Pulmonary artery endothelial cell (primary cell): ENCODE results near the gene LRRC30. TPM values are rescaled to one million over a fixed set of nuclear protein-coding genes. Genes with fewer than 3 reads are reported as not detected.

Experiments
- DNase-seq: peaks from one replicate; pipeline ENCODE4 v3.0.0-alpha.2; 2011; ENCODE audit warnings: low read depth, low spot score
- total RNA-seq: library from RNA; depleted of rRNA; stranded (reverse); fragments of >200 nt; gene quantifications from 2 replicates; pipeline ENCODE4 v1.2.3, GENCODE V29; 2014

The LRRC30 gene
- total RNA-seq, 1 donor from 2014 or later: not detected

DNA sequence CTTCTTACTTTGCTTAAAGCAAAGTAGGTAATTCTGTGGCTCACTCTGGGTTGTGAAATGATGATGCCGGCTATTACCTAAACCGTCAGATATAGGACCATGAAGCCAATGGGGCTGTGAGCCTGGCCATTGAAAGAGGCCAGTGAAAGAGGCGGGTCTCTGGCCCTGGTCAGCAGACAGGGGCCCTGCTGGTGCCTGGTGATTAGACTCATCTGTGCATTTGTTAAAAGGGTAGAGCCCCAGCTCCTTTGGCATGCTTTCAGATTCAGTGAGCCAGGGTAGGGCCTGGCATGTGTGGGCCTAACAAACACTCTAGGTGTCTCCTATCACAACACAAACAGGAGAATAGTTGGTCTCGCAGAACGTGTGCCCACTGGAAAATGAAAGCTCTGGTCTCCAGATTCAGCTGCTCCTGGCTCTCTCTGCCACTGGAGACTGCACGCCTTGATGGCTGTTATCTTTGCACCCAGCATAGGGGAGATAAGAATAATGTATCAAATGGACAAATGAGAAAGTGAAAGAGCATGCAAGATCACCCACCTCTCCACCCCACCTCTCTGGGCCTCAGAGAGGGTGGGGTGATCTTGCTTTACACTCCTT is 6.9 kb downstream of the LRRC30 start:
- DNase-seq: no peak

DNA sequence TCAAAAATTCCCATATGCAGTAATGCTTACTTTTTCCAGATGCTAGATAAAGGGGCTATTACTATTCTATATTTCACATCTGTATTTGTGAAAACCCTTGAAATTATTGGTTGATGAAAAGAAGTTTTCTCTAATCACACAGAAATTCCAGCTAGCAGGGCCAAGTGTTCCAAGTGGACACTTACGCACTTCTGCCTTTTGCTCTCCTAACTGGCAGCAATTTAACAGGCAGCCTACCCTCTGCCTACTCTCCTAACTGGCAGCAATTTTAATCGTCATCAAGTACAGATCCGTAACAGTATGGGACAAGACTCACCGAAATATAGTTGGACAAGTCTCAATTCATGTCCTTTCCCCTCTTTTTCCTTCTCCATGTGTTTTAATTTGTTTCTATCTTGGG is 12.0 kb downstream of the LRRC30 start:
- no peak for DNase-seq

DNA sequence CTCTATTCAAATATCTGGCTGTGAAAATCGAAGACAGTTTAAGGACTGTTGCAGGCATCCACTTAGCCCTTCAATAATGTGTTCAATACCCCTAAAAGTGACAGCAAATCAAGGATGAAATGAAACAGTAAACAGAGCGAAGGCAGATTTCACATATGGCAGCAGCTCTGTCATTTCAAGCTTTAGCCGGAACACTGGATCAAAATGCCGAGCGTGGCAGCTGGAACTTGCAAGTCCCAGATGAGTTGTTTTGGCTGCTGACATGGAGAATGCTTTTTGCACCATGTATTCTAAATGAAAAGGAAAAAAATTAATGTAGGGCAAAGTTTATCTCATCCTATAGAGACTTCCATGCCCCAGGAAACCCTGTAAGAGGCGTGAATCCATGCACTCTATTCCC is 18.0 kb downstream of the LRRC30 start:
- no peak for DNase-seq

DNA sequence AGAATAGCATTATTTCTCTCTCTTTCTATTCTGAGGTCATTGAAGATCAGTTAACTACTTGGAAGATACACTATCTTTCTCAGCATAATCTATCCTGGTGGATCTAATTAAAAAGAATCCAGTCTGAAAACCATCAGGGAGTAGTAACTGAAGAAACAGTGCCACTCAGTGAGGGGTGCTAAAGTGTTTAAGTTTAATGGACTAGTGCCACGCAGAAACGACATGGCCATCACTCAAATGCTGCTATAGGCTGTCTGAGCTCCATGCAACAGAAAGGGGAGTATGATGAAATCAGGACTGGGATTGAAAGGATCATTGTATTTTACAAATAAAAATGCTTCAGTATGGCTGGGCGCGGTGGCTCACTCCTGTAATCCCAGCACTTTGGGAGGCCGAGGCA is 23.3 kb downstream of the LRRC30 start:
- no peak for DNase-seq

DNA sequence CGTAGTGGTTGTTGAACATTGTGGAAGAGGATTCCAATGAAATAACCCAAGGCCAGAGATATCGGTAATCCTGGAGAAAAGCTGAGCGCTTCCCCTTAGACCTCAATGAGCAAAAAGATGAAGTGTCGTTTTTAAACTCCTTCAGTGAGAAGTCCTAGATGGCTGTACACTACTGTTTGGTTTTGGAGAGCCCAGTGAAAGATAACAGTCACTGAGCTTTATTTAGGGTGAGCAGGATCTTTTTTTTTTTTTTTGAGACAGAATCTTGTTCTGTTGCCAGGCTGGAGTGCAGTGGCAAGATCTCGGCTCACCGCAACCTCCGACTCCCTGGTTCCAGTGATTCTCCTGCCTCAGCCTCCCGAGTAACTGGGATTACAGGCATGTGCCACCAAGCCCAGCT is 24.2 kb downstream of the LRRC30 start:
- DNase-seq: no peak

DNA sequence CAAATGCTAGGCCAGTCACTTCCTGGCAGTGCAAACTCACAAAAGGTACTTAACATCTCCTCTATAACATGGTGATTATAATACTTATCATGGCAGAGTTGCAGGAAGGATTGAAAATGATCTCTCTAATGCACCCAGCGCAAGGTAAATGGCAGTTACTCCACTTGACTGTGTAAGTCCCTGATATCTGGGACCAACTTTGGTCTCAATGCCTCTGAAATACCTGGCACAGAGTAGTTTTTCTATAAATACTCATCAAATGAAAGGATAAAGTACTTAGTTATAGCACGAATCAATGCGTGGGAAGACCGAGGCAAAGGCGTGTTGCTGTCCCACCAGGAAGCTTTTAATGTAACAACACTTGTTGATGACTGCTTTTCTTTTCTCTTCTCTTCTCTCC is 24.8 kb downstream of the LRRC30 start:
- DNase-seq: no peak

DNA sequence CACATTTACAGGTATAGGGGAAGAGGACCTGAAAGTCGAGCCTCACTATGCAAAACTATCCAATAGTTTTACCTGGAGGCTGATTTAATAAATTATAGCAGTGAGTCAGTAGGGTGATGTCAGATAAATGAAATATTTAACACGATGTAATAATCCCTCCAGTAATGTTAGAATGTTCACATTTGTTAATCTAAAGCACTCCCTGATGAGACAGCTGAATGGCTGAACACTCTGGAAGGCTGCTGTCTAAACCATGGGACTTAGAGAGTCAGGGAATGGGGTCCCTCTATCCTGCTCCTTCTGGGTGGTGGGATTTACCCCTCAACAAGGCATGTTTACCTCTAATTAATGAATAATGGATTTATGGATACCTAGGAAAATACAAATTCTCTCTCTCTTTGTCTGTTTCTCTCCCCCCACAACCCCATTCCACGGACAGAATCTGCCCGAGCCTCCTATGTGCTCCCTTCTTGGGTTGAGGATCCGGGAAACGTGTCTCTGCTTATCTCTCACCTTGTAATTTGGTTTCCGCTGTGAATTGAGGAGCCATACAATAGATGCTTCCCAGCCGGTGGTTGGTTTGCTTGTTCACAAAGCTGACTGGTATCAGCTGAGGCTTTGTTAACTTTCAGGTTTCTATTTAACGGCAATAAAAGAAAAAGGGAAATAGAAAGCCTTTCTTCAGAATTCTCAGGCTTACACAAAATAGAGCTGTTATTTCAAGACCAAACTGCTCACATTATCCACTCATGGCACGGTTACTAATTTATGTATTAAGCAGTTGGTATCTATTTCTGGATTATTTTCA is 25.9 kb downstream of the LRRC30 start:
- DNase-seq: no peak

DNA sequence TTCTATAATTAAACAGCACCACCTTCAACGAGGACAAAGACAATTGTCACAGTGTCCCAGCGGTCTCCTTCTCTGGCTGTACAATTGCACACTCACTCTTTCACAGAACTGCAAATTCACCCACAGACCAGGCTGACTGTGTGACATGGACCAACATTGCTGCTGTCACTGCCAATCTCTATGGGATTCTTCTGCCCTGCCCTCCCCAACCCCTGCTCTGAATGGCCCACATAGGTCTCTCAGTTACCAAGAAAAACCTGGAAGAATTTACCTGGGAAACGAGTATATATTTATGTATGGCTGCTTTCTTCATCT is 26.5 kb downstream of the LRRC30 start:
- DNase-seq: no peak

DNA sequence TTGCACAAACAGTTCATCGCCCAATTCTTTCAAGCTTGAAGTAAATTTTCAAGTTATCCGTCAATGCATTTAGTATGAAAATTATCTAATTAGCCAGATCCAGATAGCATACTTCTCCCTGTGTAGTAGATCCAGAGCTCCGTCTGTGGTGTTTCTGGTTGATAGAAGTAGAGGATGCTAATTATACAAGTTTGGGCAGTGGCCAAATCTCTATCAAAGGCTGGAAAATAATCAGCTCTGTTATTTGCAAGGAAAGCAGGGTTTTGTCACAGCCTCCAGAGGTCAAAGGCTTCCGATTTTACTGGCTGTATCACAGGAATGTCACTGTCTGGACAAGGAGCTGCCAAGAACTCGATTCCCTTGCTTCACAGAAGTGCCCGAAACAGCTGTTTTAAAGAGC is 28.6 kb downstream of the LRRC30 start:
- no peak for DNase-seq

DNA sequence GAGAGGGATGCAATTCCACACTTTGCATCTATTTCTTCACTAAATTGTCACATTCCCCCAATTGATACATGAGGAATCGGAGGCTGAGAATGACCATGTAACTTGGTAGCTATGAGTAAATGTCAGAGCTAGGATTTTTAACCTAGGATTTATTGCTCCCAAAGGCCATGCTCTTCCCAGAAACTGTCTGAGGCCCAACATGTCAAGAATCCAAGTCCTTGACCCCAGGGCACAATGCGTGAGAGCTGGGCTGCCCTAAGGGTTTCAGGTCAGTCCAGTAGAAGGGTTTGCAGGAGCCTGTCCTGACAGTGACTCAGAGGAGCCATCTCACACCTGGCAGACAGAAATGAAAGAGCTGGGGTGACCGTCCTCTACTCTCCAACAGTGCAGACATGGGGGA is 30.3 kb downstream of the LRRC30 start:
- DNase-seq: no peak

DNA sequence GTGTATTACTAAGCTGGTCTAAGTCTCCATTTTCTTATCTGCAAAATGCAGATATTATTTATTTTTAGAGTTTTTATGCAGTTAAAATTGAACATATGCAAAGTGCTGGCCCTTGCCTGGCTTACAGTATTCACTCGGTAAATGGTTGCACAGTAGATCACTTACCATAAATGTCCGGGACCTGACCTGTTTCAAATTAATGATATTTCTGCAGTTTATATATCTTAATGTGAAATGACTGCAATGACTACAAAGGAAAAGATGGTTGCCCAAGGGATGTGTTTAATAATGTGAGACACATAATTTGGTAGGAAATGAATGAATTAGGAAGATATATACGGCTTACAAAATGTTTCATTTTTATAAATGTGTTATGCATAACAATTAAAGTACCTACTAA is 37.1 kb downstream of the LRRC30 start:
- no peak for DNase-seq

DNA sequence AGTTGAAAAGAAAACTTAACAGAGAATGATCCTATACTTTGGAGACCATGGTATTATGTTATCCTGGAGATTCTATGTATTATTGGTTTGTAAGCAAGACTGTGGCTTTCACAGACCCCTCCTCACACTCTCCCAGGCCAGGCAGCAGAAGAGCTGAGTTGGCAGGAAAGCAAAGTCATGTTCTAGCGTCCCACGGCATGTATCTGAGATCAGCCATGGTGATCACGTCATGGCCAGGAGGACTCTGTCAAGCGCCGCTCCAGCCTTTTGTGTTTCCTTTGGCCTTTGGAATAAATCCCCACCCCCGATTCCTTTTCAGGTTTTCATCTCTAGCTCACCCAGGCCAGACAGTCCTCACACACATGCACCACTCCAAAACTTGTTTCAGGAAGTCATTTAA is 39.1 kb downstream of the LRRC30 start:
- no peak for DNase-seq

DNA sequence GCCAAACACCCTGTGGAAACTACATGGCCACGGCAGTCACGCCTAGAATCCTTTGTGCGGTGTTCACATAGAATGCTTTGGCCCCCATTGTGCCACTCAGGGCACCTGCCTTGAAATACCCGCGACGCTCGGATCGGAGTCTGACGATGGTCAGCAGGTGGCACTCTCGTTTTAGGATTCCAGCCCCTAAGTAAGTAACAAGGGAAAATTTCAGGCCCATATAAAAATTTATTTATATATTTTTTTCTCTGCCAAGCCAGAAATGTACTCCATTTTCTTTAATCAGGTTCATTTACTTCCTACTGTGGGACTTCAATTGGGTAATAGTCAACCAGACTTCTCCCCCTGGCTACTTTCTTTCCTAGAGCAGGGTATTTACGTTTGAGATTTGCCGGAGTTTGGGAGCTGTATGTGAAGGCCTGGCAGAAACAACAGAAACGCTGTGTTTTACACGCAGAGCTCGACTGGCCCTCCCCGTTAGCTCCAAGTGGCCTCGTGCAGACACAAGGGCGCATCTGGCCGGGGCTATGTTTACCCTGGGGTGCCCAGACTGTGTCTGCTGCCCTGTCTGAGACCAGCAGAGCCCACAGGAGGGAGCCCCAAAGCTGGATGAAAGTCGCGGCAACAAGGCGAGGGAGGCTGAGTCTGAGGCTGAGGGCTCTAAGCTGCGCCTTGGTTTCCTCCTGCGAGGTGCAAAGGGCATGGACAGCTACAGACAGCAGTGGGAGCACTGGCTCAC is 41.6 kb downstream of the LRRC30 start:
- peak; percentile 62 for DNase-seq

DNA sequence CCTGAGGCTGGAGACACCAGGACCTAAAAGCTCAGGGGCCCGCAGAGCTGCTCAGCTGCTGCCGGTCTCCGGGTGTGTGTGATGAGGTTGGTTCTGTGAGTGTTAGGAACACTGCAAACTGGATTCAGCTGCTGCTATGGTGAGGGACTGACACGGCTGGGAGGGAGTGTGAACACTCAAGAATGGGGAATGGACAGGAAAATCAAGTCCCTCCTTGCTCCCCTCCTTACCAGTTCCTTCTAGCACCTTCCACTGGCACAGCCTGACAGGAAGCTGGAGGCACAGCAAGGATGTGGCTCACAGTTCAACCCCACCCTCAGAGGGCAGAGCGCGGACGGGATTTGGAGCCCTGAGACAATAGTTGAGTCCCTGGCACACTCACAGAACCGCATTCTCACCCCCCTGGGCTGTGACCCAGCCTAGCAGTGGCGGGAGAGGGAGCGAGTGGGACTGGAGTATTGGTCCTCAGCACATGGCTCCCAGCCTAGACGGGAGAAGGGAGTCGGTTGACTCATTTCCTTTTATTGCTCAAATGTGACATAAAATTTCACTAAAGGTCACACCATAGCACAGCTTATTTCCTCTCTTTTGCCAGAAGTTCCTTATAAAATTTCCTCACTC is 42.5 kb downstream of the LRRC30 start:
- peak; percentile 63 for DNase-seq

DNA sequence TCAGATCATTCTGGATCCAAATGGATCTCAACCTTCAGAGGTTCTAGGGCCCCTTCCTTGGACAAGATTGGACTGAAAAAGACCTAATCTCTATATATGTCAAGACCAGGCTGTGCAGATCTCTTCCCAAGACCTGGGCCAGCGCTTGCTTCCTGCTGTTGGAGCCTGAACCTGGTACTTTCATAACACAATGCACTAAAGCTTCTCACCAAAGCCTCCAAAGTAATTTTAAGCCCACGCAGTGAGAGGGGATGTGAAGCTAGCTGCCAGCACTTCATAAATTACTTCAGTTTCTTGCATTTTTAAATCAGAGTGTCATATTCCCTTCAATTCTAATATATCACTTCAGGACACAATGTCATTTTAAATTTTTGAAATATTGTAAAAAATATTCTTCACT is 50.7 kb downstream of the LRRC30 start:
- no peak for DNase-seq

Other genes with a start within 250 kb of the LRRC30 start
- gene LAMA1, start 113.3 kb upstream of the LRRC30 start, total RNA-seq: under 0.01 and 0.07 TPM in 2 replicates